GM21528 (cell line): ENCODE data around the gene TMEM186.
"Not testable (repeated sequence)": the region's sequence is repeated elsewhere in the genome, so short reads cannot be mapped to it uniquely, and the experiment has no call there.

Experiments
- ATAC-seq: cut with Tn5 transposase; IDR thresholded peaks from one replicate; pipeline ENCODE4 v1.9.1; 2021; ENCODE audit warnings: mild to moderate bottlenecking, moderate library complexity; ENCODE audit not compliant: unreplicated experiment, low FRiP score

Gene TMEM186

DNA sequence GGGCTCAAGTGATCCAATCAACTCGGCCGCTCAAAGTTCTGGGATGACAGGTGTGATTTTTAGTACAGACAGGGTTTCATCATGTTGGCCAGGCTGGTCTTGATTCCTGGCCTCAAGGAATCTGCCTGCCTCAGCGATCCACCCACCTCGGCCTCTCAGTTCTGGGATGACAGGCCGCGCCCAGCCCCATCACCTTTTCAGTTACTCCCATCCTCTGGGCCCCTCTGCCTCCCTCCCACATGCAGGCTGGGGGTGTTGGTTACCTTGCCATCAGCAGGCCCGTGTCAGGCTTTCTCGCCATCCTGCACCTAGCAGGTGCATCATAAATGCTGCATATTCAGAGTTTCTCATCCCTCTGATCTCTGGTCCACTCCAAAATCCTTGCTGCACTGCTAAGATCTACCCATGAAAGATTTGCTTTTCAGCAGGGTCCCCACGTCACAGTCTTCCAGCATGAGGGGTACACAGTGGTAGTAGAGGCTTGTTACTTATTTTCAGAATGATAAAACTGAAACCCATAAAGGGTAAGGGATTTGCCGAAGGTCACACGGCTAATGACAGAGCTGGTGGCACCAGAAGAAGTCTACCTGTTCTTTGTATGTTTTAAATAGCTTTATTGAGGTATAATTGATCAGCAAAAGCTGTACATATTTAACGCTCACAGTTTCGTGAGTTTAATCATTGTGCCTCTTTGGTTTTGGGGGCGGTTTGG, 16.8 kb upstream of the TMEM186 start:
- ATAC-seq, result no peak

DNA sequence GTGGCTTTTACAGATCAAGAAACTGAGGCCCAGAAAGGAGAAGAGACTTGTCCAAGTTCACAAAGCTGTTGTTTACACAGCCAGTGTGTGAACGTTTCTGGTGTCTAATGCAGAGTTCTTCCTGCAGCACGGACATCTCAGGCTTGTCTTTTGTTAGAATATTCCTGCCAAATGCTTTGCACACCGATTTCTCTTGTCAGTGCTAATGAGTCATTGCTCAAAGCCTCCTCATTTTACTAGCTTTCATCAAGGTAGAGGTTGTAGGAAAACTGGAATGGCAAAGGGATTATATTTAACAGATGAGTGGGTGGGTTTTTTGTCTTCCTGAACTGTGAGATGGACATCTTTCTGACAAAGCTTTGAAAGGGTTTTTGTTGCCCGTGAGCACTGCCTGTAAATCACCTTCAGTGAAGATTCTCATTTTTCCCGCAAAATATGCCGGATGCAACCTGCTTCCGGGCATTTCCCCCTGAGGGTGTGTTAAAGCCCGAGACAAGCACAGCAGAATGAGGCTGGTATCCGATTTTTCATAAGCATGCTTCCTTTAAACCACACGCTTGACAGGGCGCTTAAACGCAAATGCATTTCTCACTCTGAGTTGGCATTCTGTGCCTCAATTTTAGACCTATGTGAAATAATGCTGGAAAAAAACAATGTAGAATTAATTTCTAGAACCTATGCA, 14.9 kb upstream of the TMEM186 start:
- ATAC-seq, result no peak

DNA sequence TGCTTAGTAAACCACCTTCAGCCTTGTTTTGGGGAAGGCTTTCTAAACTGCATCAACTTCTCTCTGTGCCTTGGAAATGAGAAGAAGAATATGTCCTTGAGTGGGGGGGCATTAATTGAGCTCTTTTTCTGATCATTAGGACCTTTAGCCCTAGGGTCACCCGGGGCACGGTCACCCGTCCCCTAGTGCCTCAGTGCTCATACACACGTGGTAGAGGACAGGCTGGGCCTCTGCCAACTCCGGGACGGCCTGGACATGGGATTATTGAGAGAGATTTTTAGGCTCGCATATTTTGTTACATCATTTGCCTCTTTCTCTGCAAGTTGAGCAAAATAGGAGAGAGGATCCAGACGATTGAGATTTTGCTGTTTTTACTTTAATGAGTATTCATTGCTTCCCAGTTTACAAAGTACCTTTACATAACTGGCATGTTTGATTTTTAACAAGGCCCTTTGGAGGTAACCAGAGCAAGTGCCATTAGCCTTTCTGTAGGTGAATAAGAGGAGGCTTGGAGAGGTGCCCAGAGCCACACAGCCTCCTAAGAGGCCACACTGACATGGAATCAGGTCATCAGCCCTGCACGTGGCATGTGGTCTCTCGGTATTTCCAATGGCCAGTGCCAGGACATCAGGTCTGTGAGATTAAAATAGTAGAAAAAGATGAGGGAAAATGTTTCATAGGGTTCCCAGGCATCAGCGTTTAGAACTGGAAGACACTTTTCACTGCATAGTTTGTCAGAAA, 11.3 kb upstream of the TMEM186 start:
- ATAC-seq, result no peak

DNA sequence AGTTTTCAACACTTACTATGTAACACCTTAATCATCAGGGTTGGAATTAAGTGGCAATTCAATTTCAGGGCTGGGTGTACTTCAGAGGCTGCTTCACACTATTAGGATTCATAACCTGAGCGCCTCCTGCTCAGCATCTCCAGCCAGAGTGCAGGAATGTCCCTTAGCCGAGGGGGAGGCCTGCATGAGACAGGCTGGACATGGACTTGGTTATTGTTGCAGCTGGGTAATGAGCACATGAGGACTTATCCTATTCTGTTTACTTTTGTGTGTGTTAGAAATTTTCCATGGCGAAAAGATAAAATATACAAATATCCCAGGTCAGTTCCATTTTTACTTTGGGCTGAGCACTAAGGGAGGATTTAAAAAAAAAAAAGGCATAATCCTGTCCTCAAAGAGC, 10.6 kb upstream of the TMEM186 start:
- ATAC-seq, result no peak

DNA sequence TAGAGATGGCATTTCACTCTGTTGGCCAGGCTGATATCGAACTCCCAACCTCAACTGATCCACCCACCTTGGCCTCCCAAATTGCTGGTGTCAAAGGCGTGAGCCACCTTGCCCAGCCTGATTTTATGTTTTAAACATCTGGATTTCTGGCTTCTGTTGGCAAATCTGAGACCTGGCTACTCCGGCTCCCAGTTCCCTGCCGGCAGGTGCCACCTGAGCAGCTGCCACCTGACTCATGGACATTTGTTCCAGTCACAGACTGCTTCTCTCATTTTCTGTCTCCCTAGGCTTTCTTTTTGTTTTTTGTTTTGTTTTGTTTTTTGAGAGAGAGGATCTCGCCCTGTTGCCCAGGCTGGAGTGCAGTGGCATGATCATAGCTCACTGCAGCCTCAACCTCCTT, 9.8 kb upstream of the TMEM186 start:
- ATAC-seq, result no peak

DNA sequence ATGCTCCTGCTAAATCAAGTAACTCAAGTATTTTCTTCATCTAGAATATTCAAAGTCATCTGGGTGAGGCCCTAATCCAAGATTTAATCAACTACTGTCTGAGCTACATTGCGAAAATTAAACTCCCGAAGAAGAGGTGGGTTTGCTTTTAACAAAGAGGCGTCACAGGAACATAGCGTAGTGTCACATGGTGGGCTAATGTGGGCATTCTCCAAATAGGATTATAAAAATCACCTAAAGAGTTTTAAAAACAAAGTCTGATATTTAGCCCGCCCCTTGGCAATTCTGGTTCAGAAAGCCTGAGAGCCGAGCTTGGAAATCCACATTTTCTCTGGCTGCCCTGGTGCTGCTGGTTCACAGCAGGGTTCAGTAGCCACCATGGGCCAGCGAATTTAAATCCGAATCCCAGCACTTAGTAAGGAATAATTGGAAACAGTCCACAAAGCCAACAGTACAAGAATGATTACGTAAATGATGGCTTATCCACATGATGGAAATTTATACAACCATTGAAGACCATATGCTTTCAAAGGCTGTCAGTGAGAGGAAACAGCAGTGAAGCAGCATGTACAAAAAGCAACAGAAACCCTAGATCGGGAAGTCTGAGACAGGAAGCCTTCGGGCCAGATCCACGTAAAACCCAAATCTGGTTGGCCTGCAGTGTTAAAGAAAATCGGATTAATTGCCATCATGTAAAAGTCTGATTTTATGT, 9.0 kb upstream of the TMEM186 start:
- ATAC-seq, result no peak

DNA sequence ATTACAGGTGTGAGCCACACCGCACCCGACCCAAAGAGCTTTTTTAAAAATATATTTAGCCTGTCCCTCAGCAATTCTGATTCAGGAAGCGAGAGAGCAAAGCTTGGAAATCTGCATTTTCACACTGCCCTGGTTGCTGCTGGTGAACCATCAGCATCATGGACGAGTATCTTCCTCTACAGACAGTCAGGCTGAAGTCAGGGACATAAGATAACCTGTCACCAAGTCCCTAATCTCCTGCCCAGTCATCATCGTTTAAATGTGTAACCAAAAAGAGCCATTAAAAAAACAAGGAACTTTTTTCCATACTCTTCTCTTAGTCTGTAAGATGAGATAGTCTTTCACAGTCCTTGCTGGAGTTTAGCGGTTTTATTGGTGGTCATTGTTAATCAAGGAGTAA, 6.9 kb upstream of the TMEM186 start:
- no peak for ATAC-seq

DNA sequence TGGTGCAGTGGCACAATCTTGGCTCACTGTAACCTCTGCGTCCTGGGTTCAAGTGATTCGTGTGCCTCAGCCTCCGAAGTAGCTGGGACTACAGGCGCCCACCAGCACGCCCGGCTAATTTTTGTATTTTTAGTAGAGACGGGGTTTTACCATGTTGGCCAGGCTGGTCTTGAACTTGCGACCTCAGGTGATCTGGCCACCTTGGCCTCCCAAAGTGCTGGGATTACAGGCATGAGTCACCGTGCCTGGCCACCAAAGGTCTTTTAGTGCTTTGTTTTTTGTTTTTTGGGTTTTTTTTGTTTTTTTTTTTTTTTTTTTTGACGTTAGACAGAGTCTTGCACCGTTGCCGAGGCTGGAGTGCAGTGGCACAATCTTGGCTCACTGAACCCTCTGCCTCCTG, 6.3 kb upstream of the TMEM186 start:
- not testable (repeated sequence) for ATAC-seq

DNA sequence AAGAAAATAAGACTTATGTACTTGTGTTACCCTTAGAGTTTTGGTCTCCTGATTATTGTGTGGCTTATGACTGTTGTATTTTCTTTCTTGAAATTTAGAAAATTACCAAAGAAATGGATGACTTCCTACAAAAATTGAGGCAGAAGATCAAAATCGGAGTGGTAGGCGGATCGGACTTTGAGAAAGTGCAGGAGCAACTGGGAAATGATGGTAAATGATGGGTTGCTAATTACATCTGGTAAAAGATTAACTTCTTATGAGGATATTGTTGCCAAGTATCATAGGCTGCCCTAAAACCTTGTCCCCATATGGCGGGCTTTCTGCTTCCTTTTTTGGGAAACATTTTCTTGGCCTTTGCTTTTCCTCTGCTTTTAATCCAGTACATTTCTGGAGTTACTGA, 4.3 kb upstream of the TMEM186 start:
- ATAC-seq, result no peak

DNA sequence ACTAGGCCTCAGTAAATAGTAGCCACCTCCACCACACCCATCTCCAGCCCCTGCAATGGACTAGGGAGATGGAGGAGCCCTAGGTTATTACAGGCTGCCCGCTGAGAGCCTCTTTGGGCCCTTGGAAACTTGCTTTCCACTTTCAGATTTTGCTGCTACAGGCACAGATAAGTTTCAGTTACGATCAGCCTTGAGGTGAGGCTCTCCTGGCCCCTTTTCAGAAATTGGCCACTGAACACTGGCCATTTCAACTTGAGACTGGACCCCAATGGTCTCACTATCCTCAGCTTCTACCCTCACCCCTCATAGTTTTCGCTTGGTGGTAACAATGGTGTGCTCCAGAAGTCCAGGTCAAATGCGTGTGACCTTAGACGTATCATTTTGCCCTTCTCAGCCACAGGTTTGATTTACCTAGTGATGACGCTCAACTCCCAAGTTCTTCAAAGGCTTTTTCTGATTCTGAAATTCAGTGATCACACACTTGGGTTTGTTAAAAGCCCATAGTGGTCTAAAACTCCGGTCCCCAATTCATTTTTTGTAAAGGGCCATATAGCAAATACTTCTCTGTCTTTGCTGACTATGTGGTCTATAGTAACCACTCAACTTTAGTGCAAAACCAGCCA, 1.2 kb upstream of the TMEM186 start:
- ATAC-seq, result no peak

DNA sequence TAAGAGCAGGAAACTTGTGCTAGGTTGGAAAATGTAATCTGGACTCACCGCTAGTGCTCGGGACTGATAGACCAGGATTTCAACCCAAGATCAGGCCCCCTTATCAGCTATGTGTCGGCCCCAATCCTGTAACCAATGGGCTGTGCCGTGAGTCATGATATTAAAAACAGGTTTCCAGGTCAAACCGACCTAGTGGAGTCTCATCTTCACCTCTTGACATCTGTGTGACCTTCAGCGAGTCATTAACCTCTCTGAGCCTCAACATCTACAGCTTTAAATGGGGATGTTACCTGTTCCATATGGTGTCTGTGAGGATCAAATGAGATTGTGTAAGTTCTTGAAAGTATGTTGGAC, 712 bp upstream of the TMEM186 start:
- ATAC-seq, result peak; percentile 1

DNA sequence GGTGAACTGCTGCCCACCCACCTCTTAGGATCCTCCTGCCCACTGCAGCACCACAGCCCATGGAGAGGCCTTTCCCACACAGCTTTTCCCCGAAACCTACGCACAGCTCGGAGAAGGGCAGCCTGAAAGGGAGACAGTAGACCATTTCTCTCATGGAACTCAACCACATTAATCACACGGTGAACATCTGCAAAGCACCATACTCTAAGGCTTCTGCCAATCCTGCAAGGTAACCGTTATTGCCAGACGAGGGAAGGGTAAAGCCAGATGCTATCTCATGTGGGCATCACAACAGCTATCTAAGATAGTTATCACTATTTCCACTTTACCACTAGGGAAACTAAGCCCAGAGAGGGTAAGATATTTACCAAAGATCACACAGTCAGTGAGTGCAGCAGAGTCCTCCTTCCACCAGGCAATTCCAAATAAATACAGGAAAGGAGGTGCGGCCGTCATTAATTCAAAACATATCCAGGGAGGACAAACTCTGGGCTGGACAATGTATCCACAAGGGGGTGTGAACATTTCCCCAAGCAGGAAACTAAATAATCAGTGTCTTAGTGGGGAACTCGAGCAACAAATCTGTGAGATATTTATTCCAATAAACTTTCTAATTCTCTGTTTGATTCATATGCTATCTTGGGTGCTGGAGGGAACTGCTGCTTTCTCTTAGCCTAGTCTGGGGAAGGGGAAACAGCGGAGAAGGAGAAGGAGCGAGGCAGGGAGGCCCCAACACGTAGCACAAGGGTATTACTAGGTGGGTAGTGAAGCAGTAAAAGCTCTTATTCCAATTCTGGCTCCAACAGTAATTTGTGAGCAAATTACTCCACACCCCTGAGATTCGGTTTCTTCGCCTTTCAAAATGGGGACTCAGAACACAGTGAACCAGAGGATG, 723 bp downstream of the TMEM186 start:
- no peak for ATAC-seq

DNA sequence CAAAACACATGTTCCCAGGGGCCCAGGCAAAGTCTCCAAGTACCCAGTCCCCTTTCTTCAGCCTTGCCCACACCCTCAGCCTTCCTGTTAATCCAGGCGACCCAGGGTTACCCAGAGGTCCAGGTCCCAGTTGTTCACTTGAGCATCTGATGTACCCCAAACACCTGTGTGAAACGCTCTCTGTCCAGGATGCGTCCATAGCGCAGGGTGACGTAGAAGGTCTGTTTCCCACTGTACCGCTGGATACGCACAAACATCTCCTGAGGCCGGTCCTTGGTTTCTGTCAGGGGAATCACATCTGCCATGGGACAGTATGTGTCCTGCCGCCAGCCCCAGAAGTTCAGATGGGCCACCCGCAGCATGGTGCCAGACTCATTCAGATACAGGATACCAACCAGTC, 1.6 kb downstream of the TMEM186 start:
- ATAC-seq, result no peak

DNA sequence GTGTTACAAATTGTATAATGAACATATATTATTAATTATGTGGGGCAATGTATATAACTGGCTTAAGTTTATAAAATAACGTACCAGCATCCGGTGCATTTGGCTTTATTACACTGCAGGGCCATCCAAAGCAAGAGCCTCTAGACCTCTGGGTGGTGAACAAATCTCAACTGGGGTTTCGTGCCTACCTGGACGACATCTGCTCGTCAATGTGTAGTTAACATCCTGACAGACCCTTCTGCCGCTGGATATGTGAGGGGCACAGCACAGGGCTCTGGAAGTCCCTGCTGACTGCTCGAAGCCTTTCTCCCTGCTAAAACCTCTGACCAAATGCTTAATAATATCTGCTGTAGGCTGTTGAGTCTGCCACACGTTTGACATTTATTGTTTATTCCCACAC, 2.3 kb downstream of the TMEM186 start:
- no peak for ATAC-seq

DNA sequence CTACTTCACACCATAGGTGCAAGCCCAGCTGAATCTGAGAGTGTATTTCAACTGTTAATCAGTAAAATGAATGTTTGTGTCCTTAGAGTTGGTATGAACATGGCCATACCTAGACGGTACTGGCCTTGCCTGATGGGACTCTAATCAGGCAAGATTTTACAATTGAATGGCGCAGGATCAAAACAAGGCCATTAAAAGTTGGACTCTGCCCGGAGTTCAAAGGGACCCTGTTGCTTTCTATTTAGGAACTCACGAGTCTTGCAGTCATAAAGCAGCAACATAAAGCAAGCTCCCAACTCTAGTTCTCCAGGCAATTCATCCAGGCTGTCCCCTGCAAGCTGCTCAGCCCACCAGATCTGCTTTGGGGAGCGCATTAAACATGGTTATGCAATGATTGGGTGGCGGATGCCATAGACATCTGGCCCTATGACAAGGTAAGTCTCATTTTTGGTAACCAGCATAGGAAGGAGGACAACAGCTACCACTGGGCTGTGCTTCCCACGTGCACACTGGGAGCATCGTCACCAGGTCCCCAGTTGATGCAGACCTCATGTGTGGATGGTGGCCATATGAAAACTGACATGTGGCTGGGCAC, 8.8 kb downstream of the TMEM186 start:
- ATAC-seq, result no peak

DNA sequence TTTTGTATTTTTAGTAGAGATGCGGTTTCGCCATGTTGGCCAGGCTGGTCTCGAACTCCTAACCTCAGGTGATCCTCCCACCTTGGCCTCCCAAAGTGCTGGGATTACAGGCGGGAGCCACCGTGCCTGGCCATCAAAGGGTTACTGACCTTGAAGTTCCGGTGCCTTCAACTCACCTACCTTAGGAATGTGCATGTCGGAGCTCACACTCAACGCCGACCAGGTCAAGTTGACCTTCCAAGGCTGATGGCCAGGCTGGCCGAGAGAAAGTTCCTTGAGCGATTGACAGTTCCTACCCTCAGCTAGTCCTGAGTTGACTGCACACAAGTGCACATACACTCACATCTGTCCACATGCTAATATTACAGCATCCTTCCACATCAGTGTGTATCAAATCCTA, 11.1 kb downstream of the TMEM186 start:
- not testable (repeated sequence) for ATAC-seq

DNA sequence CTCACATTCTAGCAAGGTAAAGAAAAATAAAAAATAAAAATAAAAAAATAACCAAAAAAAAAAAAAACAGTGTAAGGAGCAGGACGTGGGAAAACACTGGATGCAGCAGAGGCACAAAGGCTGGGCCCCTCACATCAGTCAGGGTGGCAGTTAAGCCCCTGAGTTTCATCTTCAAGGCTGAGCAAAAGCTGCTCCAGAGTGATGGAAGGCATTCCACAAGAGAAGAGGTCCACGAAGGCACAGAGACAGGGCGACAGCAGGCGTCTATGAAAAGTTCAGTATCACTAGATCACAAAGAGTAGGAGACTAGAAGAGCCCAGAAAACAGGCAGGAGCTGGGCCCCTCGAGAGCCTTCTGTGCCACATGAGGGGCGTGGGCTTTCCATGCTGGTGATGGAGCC, 12.0 kb downstream of the TMEM186 start:
- ATAC-seq, result no peak

DNA sequence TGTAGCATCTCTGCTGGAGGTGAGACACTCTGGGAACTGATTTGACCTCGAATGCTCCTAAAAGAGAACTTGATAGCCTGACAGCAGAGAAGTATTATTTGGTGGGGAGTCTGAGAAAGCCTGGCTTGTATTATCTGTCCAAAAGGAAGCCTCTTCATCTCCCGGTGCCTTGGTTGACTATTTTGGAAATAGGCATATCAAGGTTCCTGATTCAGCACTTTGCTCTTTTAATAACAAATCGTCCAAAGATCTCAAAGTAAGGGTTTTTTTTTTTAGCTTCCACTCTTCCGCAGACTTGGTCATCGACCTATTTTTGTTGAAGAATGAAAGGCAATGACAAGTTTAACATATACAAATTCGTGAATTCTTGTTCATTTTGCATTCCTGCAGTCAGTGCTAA, 14.8 kb downstream of the TMEM186 start:
- no peak for ATAC-seq

DNA sequence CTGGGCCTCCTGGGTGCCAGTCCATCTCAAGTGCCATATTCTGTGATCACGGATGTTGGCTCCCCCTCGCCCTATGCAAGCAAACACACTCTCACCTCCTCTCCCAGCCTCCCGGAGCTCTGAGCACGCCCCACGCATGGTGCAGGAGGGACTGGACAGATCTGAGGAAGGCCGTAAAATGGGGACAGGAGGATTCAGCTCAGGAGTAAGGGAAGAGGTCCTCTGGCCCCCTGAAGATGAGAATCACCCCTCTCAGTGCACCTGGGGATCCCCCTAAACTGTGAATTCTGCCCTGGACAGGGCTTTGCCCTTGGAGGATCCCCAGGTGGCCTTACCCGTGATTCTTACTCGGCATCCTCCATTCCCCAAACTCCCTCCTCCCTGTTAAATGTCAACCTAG, 15.6 kb downstream of the TMEM186 start:
- ATAC-seq, result no peak
